ENCODE measurements around the gene KAT6B.
A peak's percentile ranks its signal among the peaks of the same experiment; 100 is the strongest.

Gene KAT6B

DNA sequence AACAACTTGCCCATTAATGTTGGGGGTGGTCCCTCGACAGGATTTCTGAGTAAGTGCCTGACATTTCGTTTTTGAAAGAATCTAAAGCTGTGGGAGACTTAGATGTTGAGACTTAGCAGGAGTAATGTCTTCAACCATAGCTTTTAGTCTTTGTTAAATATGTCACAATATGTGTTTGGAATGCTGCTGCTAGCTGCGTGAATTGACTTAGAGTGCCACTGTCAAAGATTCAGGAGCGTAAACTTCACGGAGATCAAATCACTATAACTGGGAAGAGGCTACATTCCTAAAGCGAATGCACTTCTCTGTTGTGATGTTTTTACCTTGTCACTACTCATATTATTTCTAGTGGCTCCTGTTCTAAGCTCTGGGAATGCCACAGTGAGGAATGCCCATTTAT, 193.8 kb downstream of the KAT6B start:
- peak overlapping the region; percentile 50 for H3K27ac ChIP-seq
- H3K4me3 ChIP-seq (ENCODE audit: low read depth, low read length): no peak overlapping the region
- peaks cover 46% of the 10 kb centered on the region for H3K4me1 ChIP-seq
- no peaks in the 10 kb centered on the region for H3K9me3 ChIP-seq (ENCODE audit: control insufficient read depth, low read length)
- no peaks in the 10 kb centered on the region for H3K27me3 ChIP-seq (ENCODE audit: control insufficient read depth, insufficient read depth, low read length)
- H2AFZ ChIP-seq: no peak overlapping the region
- H3K9ac ChIP-seq: no peak overlapping the region
- TF ChIP-seq, protein P1, sequence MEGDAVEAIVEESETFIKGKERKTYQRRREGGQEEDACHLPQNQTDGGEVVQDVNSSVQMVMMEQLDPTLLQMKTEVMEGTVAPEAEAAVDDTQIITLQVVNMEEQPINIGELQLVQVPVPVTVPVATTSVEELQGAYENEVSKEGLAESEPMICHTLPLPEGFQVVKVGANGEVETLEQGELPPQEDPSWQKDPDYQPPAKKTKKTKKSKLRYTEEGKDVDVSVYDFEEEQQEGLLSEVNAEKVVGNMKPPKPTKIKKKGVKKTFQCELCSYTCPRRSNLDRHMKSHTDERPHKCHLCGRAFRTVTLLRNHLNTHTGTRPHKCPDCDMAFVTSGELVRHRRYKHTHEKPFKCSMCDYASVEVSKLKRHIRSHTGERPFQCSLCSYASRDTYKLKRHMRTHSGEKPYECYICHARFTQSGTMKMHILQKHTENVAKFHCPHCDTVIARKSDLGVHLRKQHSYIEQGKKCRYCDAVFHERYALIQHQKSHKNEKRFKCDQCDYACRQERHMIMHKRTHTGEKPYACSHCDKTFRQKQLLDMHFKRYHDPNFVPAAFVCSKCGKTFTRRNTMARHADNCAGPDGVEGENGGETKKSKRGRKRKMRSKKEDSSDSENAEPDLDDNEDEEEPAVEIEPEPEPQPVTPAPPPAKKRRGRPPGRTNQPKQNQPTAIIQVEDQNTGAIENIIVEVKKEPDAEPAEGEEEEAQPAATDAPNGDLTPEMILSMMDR (IDR thresholded peaks at IDR 0.05): no peak
- H3K79me2 ChIP-seq: no peaks in the 10 kb centered on the region
- H3K4me2 ChIP-seq (ENCODE audit: low read length): no peak overlapping the region
- no peaks in the 10 kb centered on the region for H3K36me3 ChIP-seq (ENCODE audit: control insufficient read depth, insufficient read depth, low read length)

DNA sequence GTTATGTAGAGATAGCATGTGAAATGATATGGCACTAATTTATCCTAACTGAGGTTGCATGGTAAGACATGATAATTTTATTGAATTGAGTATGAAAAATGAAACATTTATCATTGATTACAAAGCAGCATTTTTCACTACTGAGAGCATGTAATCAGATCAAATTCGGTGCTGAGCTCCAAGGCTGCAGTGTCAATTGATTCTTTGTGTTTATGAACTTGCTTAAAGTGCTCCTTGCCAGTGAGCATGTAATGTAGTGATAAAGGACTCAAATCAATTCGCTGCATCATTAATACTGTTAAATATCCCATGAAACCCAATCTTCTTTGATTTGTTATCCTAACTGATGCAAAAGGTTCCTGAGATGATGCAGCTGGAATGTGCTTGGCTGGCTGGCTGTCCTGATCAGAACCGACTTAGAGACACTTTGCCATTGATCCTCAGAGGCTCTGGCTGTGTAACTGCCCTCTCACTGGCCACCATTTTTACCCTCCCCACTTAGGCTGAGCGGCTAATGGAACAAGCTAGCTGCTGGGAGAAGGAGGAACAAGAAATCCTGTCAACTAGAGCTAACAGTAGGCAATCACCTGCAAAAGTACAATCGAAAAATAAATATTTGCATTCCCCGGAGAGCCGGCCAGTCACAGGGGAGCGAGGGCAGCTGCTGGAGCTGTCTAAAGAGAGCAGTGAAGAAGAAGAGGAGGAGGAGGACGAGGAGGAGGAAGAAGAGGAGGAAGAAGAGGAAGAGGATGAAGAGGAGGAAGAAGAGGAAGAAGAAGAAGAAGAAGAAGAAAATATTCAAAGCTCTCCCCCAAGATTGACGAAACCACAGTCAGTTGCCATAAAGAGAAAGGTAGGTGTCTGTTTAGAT, 195.2 kb downstream of the KAT6B start:
- TF ChIP-seq, protein P1 (IDR thresholded peaks at IDR 0.05): no peak
- no peak overlapping the region for H3K9ac ChIP-seq

DNA sequence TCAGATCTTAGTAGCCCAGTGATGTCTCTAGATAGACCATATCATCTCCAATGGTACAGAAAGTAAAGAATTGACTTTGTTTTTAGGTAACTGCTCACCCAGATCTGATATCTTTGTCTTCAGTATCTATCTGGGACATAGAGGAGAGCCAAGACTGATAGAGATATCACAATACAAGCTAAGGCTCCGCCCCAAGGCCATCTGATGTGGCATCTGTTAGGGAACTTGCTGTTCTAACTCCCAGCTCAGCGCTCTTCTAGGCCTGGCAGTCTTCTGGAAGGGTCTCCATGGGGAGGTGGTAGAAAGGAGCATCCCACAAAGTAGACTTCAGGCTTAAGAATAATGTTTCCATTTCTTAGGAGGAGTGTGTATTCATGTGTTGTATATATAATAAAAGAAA, 196.7 kb downstream of the KAT6B start:
- Histone ChIP-seq H3K79me2 (no peaks in the 10 kb centered on the region), H3K4me3 (ENCODE audit: low read depth, low read length) (no peak overlapping the region), H3K4me1 (peaks cover 43% of the 10 kb centered on the region), H3K9me3 (ENCODE audit: control insufficient read depth, low read length) (no peaks in the 10 kb centered on the region), H3K36me3 (ENCODE audit: control insufficient read depth, insufficient read depth, low read length) (no peaks in the 10 kb centered on the region), H3K9ac (no peak overlapping the region), H3K27me3 (ENCODE audit: control insufficient read depth, insufficient read depth, low read length) (no peaks in the 10 kb centered on the region), H3K27ac (peak overlapping the region; percentile 22), H3K4me2 (ENCODE audit: low read length) (no peak overlapping the region), H2AFZ (no peak overlapping the region)
- TF ChIP-seq, protein P1 (IDR thresholded peaks at IDR 0.05): no peak

More for the DNA sequence above, 195.2 kb downstream of the KAT6B start:
- Histone ChIP-seq H2AFZ (peak overlapping the region; percentile 22), H3K79me2 (no peaks in the 10 kb centered on the region), H3K36me3 (ENCODE audit: control insufficient read depth, insufficient read depth, low read length) (no peaks in the 10 kb centered on the region), H3K4me2 (ENCODE audit: low read length) (peak overlapping the region; percentile 36), H3K9me3 (ENCODE audit: control insufficient read depth, low read length) (no peaks in the 10 kb centered on the region), H3K27me3 (ENCODE audit: control insufficient read depth, insufficient read depth, low read length) (no peaks in the 10 kb centered on the region), H3K4me1 (peaks cover 43% of the 10 kb centered on the region), H3K27ac (peak overlapping the region; percentile 50), H3K4me3 (ENCODE audit: low read depth, low read length) (peak overlapping the region; percentile 5)

DNA sequence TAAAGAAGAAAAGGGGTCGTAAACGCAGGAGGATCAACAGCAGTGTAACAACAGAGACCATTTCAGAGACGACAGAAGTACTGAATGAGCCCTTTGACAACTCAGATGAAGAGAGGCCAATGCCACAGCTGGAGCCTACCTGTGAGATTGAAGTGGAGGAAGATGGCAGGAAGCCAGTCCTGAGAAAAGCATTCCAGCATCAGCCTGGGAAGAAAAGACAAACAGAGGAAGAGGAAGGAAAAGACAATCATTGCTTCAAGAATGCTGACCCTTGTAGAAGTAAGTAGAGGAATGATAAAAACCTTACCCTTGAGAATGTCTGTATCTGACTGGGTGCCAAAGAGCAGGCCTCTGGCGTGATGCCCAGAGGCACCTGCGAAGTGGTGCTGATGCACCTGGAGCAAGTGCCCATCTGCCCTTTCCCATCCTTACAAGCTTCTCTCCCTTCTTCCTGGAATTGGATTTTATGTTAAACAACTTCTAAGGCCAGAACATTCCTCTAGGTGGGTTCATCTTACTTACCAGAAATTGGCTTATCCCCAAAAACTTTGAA, 198.6 kb downstream of the KAT6B start:
- Histone ChIP-seq H3K27me3 (ENCODE audit: control insufficient read depth, insufficient read depth, low read length) (no peaks in the 10 kb centered on the region), H3K36me3 (ENCODE audit: control insufficient read depth, insufficient read depth, low read length) (no peaks in the 10 kb centered on the region), H3K27ac (no peak overlapping the region), H3K4me2 (ENCODE audit: low read length) (no peak overlapping the region), H2AFZ (no peak overlapping the region), H3K4me3 (ENCODE audit: low read depth, low read length) (no peak overlapping the region), H3K9me3 (ENCODE audit: control insufficient read depth, low read length) (no peaks in the 10 kb centered on the region), H3K4me1 (peaks cover 39% of the 10 kb centered on the region), H3K9ac (no peak overlapping the region), H3K79me2 (no peaks in the 10 kb centered on the region)
- TF ChIP-seq, protein P1 (IDR thresholded peaks at IDR 0.05): no peak

Data from parathyroid adenoma (tissue), 2 donors.